Keratinocyte (primary cell): ENCODE measurements around the gene GRIA1.

Source experiments
- EZH2 ChIP-seq: IDR thresholded peaks from one replicate; pipeline ENCODE4 v1.6.1; 2012; ENCODE audit warnings: inconsistent platforms, mild to moderate bottlenecking, low read length, moderate library complexity
- TF ChIP-seq, protein P1 (sequence below), 3 experiments: IDR thresholded peaks in 1 of 3; conservative IDR thresholded peaks in 1 of 3; optimal IDR thresholded peaks in 1 of 3; 2 replicates in 2 of 3; 3 replicates in 1 of 3; pipeline versions ENCODE3 to v1.5.1; 2011; ENCODE audit warnings: low read length in 3 of 3, mild to moderate bottlenecking in 3 of 3, moderate library complexity in 2 of 3, control low read depth in 1 of 3, inconsistent platforms in 1 of 3; ENCODE audit not compliant: insufficient read depth in 2 of 3; ENCODE audit errors: extremely low read depth in 1 of 3

DNA sequence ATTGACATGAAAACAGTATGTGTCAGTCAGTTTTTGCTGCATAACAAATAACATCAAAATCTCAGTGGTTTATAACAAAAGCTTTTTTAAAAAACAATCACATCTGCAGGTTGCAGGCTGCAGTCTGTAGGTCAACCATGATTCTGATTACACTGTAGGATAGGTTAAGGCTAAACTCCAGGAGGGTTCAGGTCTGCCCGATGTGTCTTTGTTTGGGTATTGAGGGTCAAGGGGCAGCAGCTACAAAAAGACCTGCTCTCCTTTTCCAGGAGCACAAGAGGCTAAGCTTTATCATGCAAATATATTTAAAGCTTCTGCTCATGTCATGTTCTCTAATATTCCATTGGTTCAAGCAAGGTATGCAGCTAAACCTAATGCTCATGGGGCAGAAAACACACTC lies 18.2 kb downstream of the GRIA1 start:
- TF ChIP-seq, protein P1, sequence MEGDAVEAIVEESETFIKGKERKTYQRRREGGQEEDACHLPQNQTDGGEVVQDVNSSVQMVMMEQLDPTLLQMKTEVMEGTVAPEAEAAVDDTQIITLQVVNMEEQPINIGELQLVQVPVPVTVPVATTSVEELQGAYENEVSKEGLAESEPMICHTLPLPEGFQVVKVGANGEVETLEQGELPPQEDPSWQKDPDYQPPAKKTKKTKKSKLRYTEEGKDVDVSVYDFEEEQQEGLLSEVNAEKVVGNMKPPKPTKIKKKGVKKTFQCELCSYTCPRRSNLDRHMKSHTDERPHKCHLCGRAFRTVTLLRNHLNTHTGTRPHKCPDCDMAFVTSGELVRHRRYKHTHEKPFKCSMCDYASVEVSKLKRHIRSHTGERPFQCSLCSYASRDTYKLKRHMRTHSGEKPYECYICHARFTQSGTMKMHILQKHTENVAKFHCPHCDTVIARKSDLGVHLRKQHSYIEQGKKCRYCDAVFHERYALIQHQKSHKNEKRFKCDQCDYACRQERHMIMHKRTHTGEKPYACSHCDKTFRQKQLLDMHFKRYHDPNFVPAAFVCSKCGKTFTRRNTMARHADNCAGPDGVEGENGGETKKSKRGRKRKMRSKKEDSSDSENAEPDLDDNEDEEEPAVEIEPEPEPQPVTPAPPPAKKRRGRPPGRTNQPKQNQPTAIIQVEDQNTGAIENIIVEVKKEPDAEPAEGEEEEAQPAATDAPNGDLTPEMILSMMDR (optimal IDR thresholded peaks at IDR 0.05 in 1 of 3, IDR thresholded peaks at IDR 0.05 in 1 of 3, conservative IDR thresholded peaks at IDR 0.05 in 1 of 3; ENCODE audit: extremely low read depth in 1 of 3, insufficient read depth in 2 of 3, low read length in 3 of 3), result no peak
- no peak for TF ChIP-seq EZH2
